GM18526 (cell line): ENCODE data around the gene ADGRG6.

Experiments
- POLR2A ChIP-seq: IDR thresholded peaks from 3 replicates; pipeline ENCODE4 v1.6.1; 2011; ENCODE audit not compliant: insufficient read length; ENCODE audit errors: extremely low read depth

The ADGRG6 gene

DNA sequence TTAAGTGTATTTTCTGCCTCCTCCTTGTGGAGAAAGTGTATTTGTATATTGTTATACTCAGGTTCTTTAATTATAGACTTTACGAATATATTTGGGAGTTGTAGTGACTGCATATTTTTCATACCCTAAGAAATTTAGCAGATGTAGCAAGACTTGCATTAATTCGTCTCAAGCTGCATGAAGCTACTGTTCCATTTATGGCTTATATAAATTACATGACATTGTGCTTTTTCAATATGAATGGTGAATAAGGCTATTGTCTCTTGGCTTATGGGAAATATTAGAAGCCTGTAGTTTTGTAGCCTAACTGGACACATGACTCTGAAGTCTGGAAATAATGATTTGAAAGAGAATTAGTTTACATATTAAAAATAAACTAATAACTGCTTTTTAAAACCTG, 2.4 kb downstream of the ADGRG6 start:
- TF ChIP-seq POLR2A, result no peak

DNA sequence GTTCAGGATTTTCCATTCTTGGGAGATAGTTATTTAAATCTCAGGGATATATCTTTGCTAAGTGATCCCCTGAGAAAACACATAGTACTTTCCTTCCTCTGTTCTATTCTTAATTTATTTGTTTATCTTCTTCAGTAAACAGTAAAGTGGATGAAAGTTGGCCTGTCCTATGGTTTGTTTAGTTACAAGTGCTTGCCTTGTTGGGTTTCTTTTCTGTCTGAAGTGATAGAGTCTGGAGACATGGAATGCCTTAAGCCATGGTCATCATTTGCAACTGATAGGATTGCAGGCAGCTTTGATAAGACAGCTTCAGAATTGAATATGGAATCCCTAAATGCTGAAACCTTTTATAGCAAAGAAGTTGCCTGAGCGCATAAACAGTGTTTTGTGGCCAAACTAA, 4.9 kb downstream of the ADGRG6 start:
- TF ChIP-seq POLR2A, result no peak

DNA sequence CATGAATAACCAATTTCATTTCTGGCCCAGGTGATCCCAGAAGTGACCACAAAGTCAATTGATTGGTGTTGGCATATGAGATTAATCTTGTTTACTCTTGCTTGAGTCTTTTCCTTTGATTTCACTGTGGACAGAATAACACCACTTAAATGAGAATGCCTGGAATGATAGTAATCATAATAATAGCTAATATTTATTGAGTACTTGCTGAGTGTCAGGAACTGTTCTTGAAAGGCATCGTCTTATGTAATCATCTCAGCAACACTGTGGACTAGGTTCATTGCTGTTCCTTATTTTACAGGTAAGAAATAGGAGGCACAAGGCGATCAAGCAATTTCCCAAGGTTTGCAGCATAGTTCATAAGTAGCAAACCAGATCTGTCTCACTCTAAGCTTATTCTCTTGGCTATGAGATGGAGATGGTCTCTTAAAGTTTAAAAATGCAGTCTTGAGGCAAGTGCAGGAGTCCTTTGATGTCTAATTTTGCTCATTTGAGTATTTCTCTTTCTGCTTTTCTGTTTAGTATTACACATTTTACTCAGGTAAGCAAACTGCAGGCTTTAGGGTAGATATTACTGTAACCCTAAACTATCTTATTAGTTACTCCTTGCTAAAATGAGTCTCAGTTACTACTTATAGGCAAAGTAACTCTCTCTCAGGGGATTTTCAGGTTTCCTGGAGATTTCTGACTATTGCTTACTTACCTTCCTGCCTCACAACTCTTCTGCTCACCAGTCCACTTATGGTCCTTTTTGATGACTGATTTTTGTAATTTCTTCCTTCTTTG, 6.3 kb downstream of the ADGRG6 start:
- TF ChIP-seq POLR2A, result no peak

- TF ChIP-seq POLR2A, result no peak
These were observed 7.6 kb downstream of the ADGRG6 start for GRCh38 chr6:142309426-142309825.

GRCh38 chr6:142313284-142313683, 11.5 kb downstream of the ADGRG6 start:
- no peak for TF ChIP-seq POLR2A

- TF ChIP-seq POLR2A, result no peak
These were observed 15.1 kb downstream of the ADGRG6 start for GRCh38 chr6:142316791-142317368.

GRCh38 chr6:142318714-142319113, 16.9 kb downstream of the ADGRG6 start:
- TF ChIP-seq POLR2A, result no peak

DNA sequence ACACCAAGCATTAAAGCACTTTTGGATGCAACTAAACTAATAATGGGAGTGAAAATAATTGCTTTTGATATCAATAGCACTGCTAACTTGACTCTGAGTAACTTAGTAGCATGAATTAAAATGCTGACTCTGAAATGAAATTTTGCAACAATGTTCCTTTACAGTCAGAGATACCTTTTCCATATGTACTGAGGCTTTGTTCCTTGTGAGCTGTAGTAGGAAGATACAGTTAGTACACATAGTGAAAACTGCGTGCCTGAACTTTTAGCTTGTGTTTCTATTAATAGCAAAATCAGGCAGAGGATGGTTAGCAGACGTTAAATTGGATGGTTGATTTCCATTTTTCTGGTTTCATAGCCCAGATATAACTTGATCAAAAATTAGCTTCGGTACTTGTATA, 18.6 kb downstream of the ADGRG6 start:
- no peak for TF ChIP-seq POLR2A

GRCh38 chr6:142321451-142321850, 19.6 kb downstream of the ADGRG6 start:
- no peak for TF ChIP-seq POLR2A

- no peak for TF ChIP-seq POLR2A
These were observed 20.3 kb downstream of the ADGRG6 start for GRCh38 chr6:142322066-142322465.

DNA sequence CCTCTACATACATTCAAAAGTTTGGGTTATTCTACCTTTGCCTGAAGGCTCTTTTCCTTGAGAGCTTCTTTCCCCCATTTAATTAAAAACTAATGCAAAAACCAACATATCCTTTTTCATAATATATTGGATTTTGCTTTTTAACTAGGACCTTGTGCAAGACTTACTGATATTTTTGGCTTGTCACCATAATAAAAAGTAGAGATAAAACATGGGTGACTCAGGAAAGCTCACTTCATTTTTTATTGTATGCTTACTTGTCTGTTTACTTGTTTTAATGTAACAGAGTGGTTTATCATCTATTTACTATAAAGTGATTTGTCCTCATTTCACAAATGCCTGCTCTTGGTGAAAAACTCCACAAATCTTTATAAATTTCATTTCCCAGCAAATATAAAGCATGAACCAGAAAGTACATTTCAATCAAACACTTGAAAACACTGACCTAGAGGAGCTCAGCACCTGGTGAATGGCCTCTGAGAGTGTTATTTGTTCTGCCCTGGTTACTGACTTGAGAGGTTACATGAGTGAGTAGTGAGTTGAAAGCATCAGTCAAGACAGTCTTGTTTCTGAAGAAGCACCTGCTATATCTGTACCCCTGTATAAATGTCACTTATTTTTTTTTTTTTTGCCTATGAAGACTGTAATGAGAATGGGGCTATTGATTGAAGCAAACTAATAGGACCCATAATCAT, 20.8 kb downstream of the ADGRG6 start:
- no peak for TF ChIP-seq POLR2A

DNA sequence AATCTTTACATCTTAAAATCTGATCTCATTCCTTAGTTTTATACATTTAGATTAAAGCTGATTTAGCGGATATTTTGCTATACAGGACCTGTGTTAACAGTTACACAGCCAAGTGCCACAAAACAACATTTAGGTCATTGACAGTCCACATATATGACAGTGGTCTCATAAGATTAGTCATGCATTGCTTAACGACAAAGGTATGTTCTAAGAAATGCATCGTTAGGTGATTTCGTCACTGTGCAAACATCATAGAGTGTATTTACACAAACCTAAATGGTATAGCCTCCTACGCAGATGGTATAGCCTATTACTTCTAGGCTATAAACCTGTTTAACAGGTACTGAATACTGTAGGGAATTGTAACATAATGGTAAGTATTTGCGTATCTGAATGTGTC, 21.6 kb downstream of the ADGRG6 start:
- no peak for TF ChIP-seq POLR2A

- no peak for TF ChIP-seq POLR2A
These were observed 22.3 kb downstream of the ADGRG6 start for GRCh38 chr6:142324111-142324510.

DNA sequence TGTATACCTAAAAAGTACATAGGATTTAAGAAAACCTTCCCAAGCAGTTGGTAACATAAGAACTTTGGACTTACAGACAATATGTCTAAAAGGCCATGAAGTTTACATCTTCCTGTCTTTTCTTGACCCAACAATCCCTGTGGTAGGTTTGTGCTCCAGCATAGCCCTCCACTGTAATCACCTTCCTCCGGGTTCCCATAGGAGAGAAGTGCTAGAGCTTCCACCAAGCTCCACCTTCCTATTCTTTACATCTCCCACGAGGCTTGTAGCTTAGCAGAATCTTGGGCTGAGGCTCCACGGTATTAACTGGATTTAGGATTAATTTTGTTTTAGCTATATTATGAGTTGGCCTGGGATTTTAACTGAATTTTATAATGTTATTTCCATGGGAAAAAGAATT, 23.3 kb downstream of the ADGRG6 start:
- no peak for TF ChIP-seq POLR2A

DNA sequence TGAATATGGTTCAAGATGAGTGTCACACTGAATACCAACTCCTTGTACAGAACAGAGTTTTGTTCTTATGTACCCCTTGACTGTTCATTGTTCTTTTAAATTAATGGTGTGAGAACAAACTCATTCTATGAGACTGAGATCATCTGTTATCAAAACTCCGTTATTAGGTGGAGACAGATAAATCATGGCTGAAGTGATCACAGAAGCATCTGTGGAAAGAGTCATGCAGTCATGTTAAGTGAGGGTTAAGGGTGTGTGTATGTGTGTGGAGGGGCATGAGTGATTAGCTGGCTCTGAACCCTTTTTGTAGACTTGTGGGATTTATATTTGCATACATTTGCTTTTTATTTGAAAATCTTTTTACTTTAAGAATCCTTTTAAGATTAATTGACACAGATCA, 24.7 kb downstream of the ADGRG6 start:
- TF ChIP-seq POLR2A, result no peak

DNA sequence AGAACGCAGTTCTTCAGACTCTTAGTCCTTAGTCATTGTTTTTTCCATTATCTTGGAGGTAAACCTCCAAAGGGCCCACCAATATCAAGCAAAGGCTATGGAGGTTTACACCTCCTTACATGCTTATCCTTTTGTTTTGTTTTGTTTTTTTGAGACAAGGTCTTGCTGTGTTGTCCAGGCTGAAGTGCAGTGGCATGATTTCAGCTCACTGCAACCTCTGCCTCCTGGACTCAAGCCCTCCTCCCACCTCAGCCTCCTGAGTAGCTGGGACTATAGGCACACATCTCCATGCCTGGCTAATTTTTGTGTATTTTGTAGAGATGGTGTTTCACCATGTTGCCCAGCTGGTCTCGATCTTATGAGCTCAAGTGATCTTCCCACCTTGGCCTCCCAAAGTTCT, 26.3 kb downstream of the ADGRG6 start:
- no peak for TF ChIP-seq POLR2A

GRCh38 chr6:142329486-142330113, 27.8 kb downstream of the ADGRG6 start:
- TF ChIP-seq POLR2A, result no peak
